Endothelial cell of umbilical vein (primary cell): ENCODE measurements around the gene FABP7. TPM values are rescaled to one million over a fixed set of nuclear protein-coding genes. Genes with fewer than 3 reads are reported as not detected.

Experiments used
- BruUV-seq: library from RNA; stranded (reverse); fragments of 400-500 nt; replicated peaks from 2 replicates; lab custom pipeline; 2021; lab: Mats Ljungman, UMichigan
- CTCF ChIA-PET: fragments of 300-600, 350-600 bp; sonication (Branson Sonifier 250); formaldehyde crosslinking; loops from one replicate; lab custom pipeline; 2021; ENCODE audit warnings: antibody characterized with exemption, inconsistent platforms; lab: Charles Lee
- POLR2A ChIA-PET: fragments of 300-600, 350-600 bp; sonication (Branson Sonifier 250); formaldehyde crosslinking; loops from one replicate; lab custom pipeline; 2021; ENCODE audit warnings: antibody characterized with exemption, inconsistent platforms; lab: Charles Lee
- DNase-seq: peaks from one replicate; pipeline ENCODE4 v3.0.0-alpha.2; 2011; ENCODE audit warnings: low read depth, low spot score
- FAIRE-seq: peaks from 2 replicates; lab custom pipeline; 2011; peaks lifted over from hg19 to GRCh38; lab: Jason Lieb, UNC
- H2AFZ ChIP-seq: 2 replicates; pipeline ENCODE4 v1.6.0; 2012; ENCODE audit warnings: low read depth, low read length, control low read depth, inconsistent platforms
- H3K27ac ChIP-seq: 2 replicates; pipeline ENCODE4 v1.5.1; 2011; ENCODE audit warnings: low read depth, mild to moderate bottlenecking, control low read depth, low read length, moderate library complexity; ENCODE audit not compliant: insufficient read depth
- H3K27me3 ChIP-seq, 2 experiments: 2 replicates each; pipeline versions ENCODE4 v1.6.0 to v1.6.1; 2011; ENCODE audit warnings: low read length in 2 of 2, mixed read lengths in 1 of 2; ENCODE audit not compliant: control insufficient read depth in 2 of 2, insufficient read depth in 2 of 2
- H3K36me3 ChIP-seq, 2 experiments: 2 replicates in 1 of 2; 3 replicates in 1 of 2; pipeline ENCODE4 v1.5.1; 2011; ENCODE audit warnings: low read length in 2 of 2, mild to moderate bottlenecking in 1 of 2, moderate library complexity in 1 of 2; ENCODE audit not compliant: control insufficient read depth in 2 of 2, insufficient read depth in 2 of 2; ENCODE audit errors: extremely low read depth in 1 of 2
- H3K4me1 ChIP-seq: 3 replicates; pipeline ENCODE4 v1.5.1; 2011; ENCODE audit warnings: mild to moderate bottlenecking, low read length; ENCODE audit not compliant: control insufficient read depth, insufficient read depth; ENCODE audit errors: extremely low read depth
- H3K4me2 ChIP-seq: 2 replicates; pipeline ENCODE4 v1.6.1; 2011; ENCODE audit warnings: low read length, control low read depth, mixed read lengths; ENCODE audit not compliant: insufficient read depth
- H3K4me3 ChIP-seq, 3 experiments: fragments of 200-600 bp in 1 of 3; sonication (generic), shearing (Covaris generic) in 1 of 3; replicated peaks in 1 of 3; 2 replicates each; pipeline ENCODE4 v1.5.1; 2011 to 2016; ENCODE audit warnings: control low read depth in 3 of 3, low read length in 3 of 3, mild to moderate bottlenecking in 2 of 3, inconsistent platforms in 1 of 3, low read depth in 1 of 3, moderate library complexity in 1 of 3; ENCODE audit not compliant: insufficient read depth in 1 of 3
- H3K79me2 ChIP-seq: 2 replicates; pipeline ENCODE4 v1.6.0; 2012; ENCODE audit warnings: low read length, inconsistent platforms; ENCODE audit not compliant: control insufficient read depth, insufficient read depth
- H3K9ac ChIP-seq: replicated peaks from 2 replicates; pipeline ENCODE3; 2011; ENCODE audit warnings: low read length, control low read depth; ENCODE audit not compliant: insufficient read depth; ENCODE audit errors: extremely low read depth
- H3K9me1 ChIP-seq: replicated peaks from 3 replicates; pipeline ENCODE4 v1.6.0; 2011; ENCODE audit warnings: mild to moderate bottlenecking, low read length; ENCODE audit not compliant: control insufficient read depth, insufficient read depth; ENCODE audit errors: extremely low read depth
- H3K9me3 ChIP-seq: replicated peaks from 2 replicates; pipeline ENCODE4 v1.5.1; 2012; ENCODE audit warnings: low read length, inconsistent platforms; ENCODE audit not compliant: control insufficient read depth, insufficient read depth
- H4K20me1 ChIP-seq: replicated peaks from 2 replicates; pipeline ENCODE3; 2011; ENCODE audit warnings: mild to moderate bottlenecking, low read length; ENCODE audit not compliant: control insufficient read depth, insufficient read depth; ENCODE audit errors: extremely low read depth
- EZH2 ChIP-seq: IDR thresholded peaks from 2 replicates; pipeline ENCODE4 v1.6.1; 2012; ENCODE audit warnings: borderline replicate concordance, low read depth, mild to moderate bottlenecking, moderate library complexity, low read length, inconsistent platforms; ENCODE audit not compliant: severe bottlenecking
- FOS ChIP-seq: IDR thresholded peaks from 2 replicates; pipeline ENCODE4 v1.6.1; 2011; ENCODE audit warnings: mild to moderate bottlenecking, low read length, moderate library complexity, borderline replicate concordance; ENCODE audit not compliant: insufficient read depth
- GATA2 ChIP-seq: IDR thresholded peaks from 2 replicates; pipeline ENCODE4 v1.7.0; 2011; ENCODE audit warnings: low read depth, mild to moderate bottlenecking, moderate library complexity, mixed read lengths, low read length; ENCODE audit not compliant: insufficient read length, insufficient read depth
- MYC ChIP-seq: IDR thresholded peaks from one replicate; pipeline ENCODE4 v1.6.1; 2011; ENCODE audit warnings: mild to moderate bottlenecking, low read depth, low read length
- POLR2AphosphoS5 ChIP-seq: IDR thresholded peaks from 2 replicates; pipeline ENCODE4 v1.6.1; 2012; ENCODE audit warnings: low read depth, mild to moderate bottlenecking, control low read depth, low read length, moderate library complexity; ENCODE audit not compliant: insufficient read depth
- dilution Hi-C: fragments of 300-500 bp; cut with MboI; formaldehyde crosslinking; loops from one replicate; pipeline ENCODE4 v1.15.0; 2019; ENCODE audit warnings: low sequenced_read_pairs; ENCODE audit not compliant: extremely low pct_ligation_motif_present
- intact Hi-C: fragments of 100-400 bp; cut with micrococcal nuclease; formaldehyde crosslinking; loops from one replicate; pipeline ENCODE4 v1.10.0; 2022
- polyA plus RNA-seq, 4 experiments: library from polyadenylated mRNA; depleted of rRNA in 3 of 4; stranded (reverse) in 3 of 4; unstranded in 1 of 4; fragments of >200 nt; gene quantifications; 2 replicates each; pipeline versions ENCODE4 v1.2.1 to v1.2.3, GENCODE V29; 2011 to 2012; ENCODE audit warnings: missing spikeins in 1 of 4
- total RNA-seq: library from RNA; stranded (reverse); gene quantifications from 2 replicates; pipeline ENCODE4 v1.2.3, GENCODE V29; 2021

FABP7 gene
- total and polyA plus RNA-seq, 2 donors (not counting 3 experiments of a cell fraction or from before 2014, with no cell fraction given), result not detected

DNA sequence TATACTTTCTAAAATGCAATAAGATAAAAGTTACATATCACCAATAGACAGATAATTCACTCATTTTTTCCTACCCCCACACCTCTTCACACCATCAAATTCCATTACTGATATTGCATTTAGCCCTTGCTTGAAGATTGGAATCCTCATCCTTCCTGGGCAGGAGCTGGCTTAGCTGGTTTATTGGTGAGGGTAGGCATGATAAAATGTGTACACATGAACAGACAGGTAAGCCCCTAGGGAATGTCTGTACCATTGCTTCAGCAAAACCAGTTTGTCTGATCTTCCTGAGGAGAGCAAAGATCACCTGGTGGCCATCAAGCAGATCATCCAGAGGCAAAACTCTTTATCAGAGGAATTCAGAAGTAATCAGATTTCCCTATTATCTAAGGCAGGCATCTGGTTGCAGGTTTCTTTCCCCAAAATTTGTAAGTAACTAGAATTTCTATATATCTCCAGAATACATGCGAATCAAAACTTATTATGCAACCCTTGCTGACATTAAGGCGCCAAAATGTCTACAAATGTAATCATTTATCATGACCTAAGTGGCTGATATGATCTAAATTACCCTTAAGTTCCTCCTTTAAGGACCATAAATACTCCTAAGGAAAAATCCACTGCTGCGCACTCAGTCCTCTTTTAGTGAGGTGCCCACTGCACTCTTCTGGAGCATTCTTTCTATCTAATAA is 6.6 kb upstream of the FABP7 start:
- dilution Hi-C loops, result no loop called here
- H3K9ac ChIP-seq, result no peak overlapping the region
- H3K9me3 ChIP-seq, result no peaks in the 10 kb centered on the region
- no peaks in the 10 kb centered on the region for H3K27me3 ChIP-seq
- no peak overlapping the region for H2AFZ ChIP-seq
- H3K4me3 ChIP-seq, result no peak overlapping the region
- H3K4me1 ChIP-seq, result no peaks in the 10 kb centered on the region
- DNase-seq (no peak), FAIRE-seq (no peak)
- POLR2A ChIA-PET, result no interaction called here
- H3K4me2 ChIP-seq, result no peak overlapping the region
- H4K20me1 ChIP-seq, result no peaks in the 10 kb centered on the region
- no peak overlapping the region for H3K27ac ChIP-seq
- CTCF ChIA-PET, result no interaction called here
- no TSS peak for BruUV-seq
- intact Hi-C loops, result no loop called here
- no peaks in the 10 kb centered on the region for H3K9me1 ChIP-seq
- no peaks in the 10 kb centered on the region for H3K36me3 ChIP-seq
- no peak for TF ChIP-seq MYC
- TF ChIP-seq EZH2, result no peak
- TF ChIP-seq POLR2AphosphoS5, result no peak
- no peak for TF ChIP-seq GATA2
- no peaks in the 10 kb centered on the region for H3K79me2 ChIP-seq

DNA sequence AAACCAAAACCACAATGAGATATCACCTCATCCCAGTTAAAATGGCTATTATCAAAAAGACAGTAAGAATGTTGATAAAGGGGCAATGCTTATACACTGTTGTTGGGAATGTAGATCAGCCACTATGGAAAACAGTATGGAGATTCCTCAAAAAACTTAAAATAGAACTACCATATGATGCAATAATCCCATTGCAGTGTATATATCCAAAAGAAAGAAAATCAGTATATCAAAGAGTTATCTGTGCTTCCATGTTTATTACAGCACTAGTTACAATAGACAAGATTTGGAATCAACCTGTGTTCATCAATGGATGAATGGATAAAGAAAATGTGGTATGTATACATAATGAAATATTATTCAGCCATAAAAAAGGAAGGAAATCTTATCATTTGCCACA is 3.5 kb upstream of the FABP7 start:
- H3K9me1 ChIP-seq, result no peaks in the 10 kb centered on the region
- peaks cover 8 to 9% of the 10 kb centered on the region in 2 experiments for H3K27me3 ChIP-seq
- no peaks in the 10 kb centered on the region for H3K36me3 ChIP-seq
- H3K4me1 ChIP-seq, result no peaks in the 10 kb centered on the region
- intact Hi-C loops, result no loop called here
- H3K4me2 ChIP-seq, result no peak overlapping the region
- H3K9me3 ChIP-seq, result no peaks in the 10 kb centered on the region
- TF ChIP-seq GATA2 (no peak), FOS (no peak)
- FAIRE-seq (no peak), DNase-seq (no peak)
- H3K9ac ChIP-seq, result no peak overlapping the region
- no peak overlapping the region for H3K27ac ChIP-seq
- no peaks in the 10 kb centered on the region for H4K20me1 ChIP-seq
- H3K79me2 ChIP-seq, result no peaks in the 10 kb centered on the region
- BruUV-seq, result no TSS peak
- CTCF ChIA-PET, result no interaction called here
- dilution Hi-C loops, result no loop called here
- POLR2A ChIA-PET, result no interaction called here
- H2AFZ ChIP-seq, result no peak overlapping the region
- H3K4me3 ChIP-seq, result no peak overlapping the region
